Measurements from ENCODE around the gene ATL2.
A peak's percentile ranks its signal among the peaks of the same experiment; 100 is the strongest.

The ATL2 gene

GRCh38 chr2:38375696-38376345 lies 1.3 kb downstream of the ATL2 start:
- peak; percentile 86 for FAIRE-seq
- DNase-seq (ENCODE audit: insufficient read length, low spot score), result no peak
- no peak for TF ChIP-seq POLR2A (IDR thresholded peaks at IDR 0.05; ENCODE audit: low read depth, low read length)
- no peak for TF ChIP-seq SPI1 (IDR thresholded peaks at IDR 0.05; ENCODE audit: low read depth, low read length)
- no peak for TF ChIP-seq TAF1 (IDR thresholded peaks at IDR 0.05; ENCODE audit: low read depth, low read length)
- TF ChIP-seq POLR2AphosphoS5 (IDR thresholded peaks at IDR 0.05; ENCODE audit: low read depth, low read length), result no peak
- TF ChIP-seq POU2F2 (IDR thresholded peaks at IDR 0.05; ENCODE audit: low read depth, low read length), result no peak
- TF ChIP-seq PAX5 (IDR thresholded peaks at IDR 0.05; ENCODE audit: insufficient read depth, low read length, severe bottlenecking), result no peak

DNA sequence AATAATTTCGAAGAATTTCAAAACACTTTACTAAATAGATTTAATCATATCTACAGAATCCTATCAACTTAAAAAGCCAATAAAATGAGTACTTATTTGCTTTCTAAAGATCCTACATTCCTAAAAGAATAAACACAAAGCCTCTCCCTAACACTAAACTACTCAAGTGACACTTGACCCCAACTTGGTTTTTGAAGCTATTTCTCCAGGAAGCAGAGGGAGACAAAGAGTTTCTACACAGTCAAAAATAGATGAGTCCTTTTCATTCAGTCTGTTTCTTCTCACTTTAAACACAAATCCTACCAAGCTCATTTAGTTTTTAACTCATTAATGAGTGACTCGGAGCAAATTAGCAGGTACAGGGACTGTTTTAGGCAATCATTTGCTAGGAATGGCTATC lies 2.1 kb downstream of the ATL2 start:
- no peak for DNase-seq (ENCODE audit: insufficient read length, low spot score)
- TF ChIP-seq PAX5 (IDR thresholded peaks at IDR 0.05; ENCODE audit: insufficient read depth, low read length, severe bottlenecking) (no peak), TAF1 (IDR thresholded peaks at IDR 0.05; ENCODE audit: low read depth, low read length) (no peak), POU2F2 (IDR thresholded peaks at IDR 0.05; ENCODE audit: low read depth, low read length) (no peak), POLR2AphosphoS5 (IDR thresholded peaks at IDR 0.05; ENCODE audit: low read depth, low read length) (no peak), SPI1 (IDR thresholded peaks at IDR 0.05; ENCODE audit: low read depth, low read length) (no peak), POLR2A (IDR thresholded peaks at IDR 0.05; ENCODE audit: low read depth, low read length) (no peak)
- FAIRE-seq, result no peak

DNA sequence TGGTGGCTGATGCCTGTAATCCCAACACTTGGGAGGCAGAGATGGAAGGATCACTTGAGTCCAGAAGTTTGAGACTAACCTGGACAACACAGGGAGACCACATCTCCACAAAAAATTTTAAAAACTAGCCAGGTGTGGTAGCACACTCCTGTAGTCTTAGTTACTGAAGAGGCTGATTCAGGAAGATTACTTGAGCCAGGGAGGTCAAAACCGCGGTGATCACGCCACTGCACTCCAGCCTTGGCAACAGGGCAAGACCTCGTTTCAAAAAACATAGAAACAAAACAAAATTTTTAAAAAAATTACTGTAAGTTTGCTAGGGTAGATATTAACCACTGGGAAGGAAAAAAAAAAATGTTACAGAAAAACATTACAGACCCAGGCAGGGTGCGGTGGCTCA lies 5.8 kb downstream of the ATL2 start:
- FAIRE-seq, result no peak
- no peak for TF ChIP-seq POLR2A (IDR thresholded peaks at IDR 0.05; ENCODE audit: low read depth, low read length)
- TF ChIP-seq POLR2AphosphoS5 (IDR thresholded peaks at IDR 0.05; ENCODE audit: low read depth, low read length), result no peak
- no peak for TF ChIP-seq TAF1 (IDR thresholded peaks at IDR 0.05; ENCODE audit: low read depth, low read length)
- no peak for TF ChIP-seq SPI1 (IDR thresholded peaks at IDR 0.05; ENCODE audit: low read depth, low read length)
- no peak for TF ChIP-seq POU2F2 (IDR thresholded peaks at IDR 0.05; ENCODE audit: low read depth, low read length)
- no peak for TF ChIP-seq PAX5 (IDR thresholded peaks at IDR 0.05; ENCODE audit: insufficient read depth, low read length, severe bottlenecking)
- no peak for DNase-seq (ENCODE audit: insufficient read length, low spot score)

DNA sequence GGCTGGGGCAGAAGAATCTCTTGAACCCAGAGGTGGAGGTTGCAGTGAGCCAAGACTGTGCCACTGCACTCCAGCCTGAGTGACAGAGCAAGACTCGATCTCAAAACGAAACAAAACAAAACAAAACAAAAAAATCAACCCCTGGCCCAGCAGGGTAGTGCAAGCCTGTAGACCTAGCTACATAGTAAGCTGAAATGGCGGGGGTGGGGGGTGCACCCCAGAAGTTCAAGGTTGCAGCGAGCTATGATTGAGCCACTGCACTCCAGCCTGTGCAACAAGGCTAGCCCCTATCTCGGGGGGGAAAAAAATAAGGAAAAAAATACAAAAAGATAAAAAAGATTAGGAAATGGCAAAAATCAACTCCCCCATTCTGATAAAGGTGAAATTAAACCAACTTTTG lies 6.4 kb downstream of the ATL2 start:
- DNase-seq (ENCODE audit: insufficient read length, low spot score) (no peak), FAIRE-seq (no peak)
- TF ChIP-seq POU2F2 (IDR thresholded peaks at IDR 0.05; ENCODE audit: low read depth, low read length) (no peak), TAF1 (IDR thresholded peaks at IDR 0.05; ENCODE audit: low read depth, low read length) (no peak), PAX5 (IDR thresholded peaks at IDR 0.05; ENCODE audit: insufficient read depth, low read length, severe bottlenecking) (no peak), POLR2A (IDR thresholded peaks at IDR 0.05; ENCODE audit: low read depth, low read length) (no peak), SPI1 (IDR thresholded peaks at IDR 0.05; ENCODE audit: low read depth, low read length) (no peak), POLR2AphosphoS5 (IDR thresholded peaks at IDR 0.05; ENCODE audit: low read depth, low read length) (no peak)

GRCh38 chr2:38362232-38362631 lies 14.8 kb downstream of the ATL2 start:
- FAIRE-seq, result no peak
- DNase-seq (ENCODE audit: insufficient read length, low spot score), result no peak
- TF ChIP-seq TAF1 (IDR thresholded peaks at IDR 0.05; ENCODE audit: low read depth, low read length), result no peak
- no peak for TF ChIP-seq POU2F2 (IDR thresholded peaks at IDR 0.05; ENCODE audit: low read depth, low read length)
- no peak for TF ChIP-seq PAX5 (IDR thresholded peaks at IDR 0.05; ENCODE audit: insufficient read depth, low read length, severe bottlenecking)
- TF ChIP-seq POLR2AphosphoS5 (IDR thresholded peaks at IDR 0.05; ENCODE audit: low read depth, low read length), result no peak
- TF ChIP-seq SPI1 (IDR thresholded peaks at IDR 0.05; ENCODE audit: low read depth, low read length), result no peak
- no peak for TF ChIP-seq POLR2A (IDR thresholded peaks at IDR 0.05; ENCODE audit: low read depth, low read length)

DNA sequence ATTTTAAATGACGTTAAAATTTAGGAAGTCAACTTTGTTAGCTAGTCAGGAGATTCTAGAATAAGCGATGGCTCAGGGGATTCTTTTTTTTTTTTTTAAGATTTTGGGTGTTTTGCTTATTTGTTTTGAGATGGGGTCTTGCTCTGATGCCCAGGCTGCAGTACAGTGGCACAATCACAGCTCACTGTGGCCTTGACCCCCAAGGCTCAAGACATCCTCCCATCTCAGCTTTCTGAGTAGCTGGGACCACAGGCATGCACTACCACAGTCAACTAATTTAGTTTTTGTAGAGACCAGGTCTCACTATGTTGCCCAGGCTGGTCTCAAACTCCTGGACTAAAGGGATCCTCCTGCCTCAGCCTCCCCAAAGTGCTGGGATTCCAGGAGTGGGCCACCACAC lies 16.9 kb downstream of the ATL2 start:
- FAIRE-seq, result no peak
- TF ChIP-seq PAX5 (IDR thresholded peaks at IDR 0.05; ENCODE audit: insufficient read depth, low read length, severe bottlenecking), result no peak
- TF ChIP-seq POLR2AphosphoS5 (IDR thresholded peaks at IDR 0.05; ENCODE audit: low read depth, low read length), result no peak
- no peak for TF ChIP-seq POLR2A (IDR thresholded peaks at IDR 0.05; ENCODE audit: low read depth, low read length)
- TF ChIP-seq TAF1 (IDR thresholded peaks at IDR 0.05; ENCODE audit: low read depth, low read length), result no peak
- no peak for TF ChIP-seq SPI1 (IDR thresholded peaks at IDR 0.05; ENCODE audit: low read depth, low read length)
- no peak for TF ChIP-seq POU2F2 (IDR thresholded peaks at IDR 0.05; ENCODE audit: low read depth, low read length)
- DNase-seq (ENCODE audit: insufficient read length, low spot score), result no peak

DNA sequence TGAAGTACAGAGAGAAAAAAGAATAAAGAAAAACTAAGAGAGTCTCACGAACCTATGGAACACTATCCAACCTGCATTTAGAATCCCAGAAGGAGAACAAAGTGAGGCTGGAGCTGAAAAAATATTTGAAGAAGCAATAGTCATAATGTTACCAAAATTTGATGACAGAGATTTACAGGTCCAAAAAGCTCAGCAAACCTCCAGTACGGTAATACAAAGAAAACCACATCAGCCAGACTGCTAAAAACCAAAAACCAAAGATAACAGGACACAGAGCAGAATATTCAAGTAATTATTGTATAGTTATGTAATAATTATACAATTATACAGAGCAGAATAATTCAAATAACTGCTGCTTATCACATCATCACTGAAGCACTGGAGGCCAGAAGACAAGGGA lies 23.7 kb downstream of the ATL2 start:
- TF ChIP-seq POLR2A (IDR thresholded peaks at IDR 0.05; ENCODE audit: low read depth, low read length) (no peak), POU2F2 (IDR thresholded peaks at IDR 0.05; ENCODE audit: low read depth, low read length) (no peak), POLR2AphosphoS5 (IDR thresholded peaks at IDR 0.05; ENCODE audit: low read depth, low read length) (no peak), TAF1 (IDR thresholded peaks at IDR 0.05; ENCODE audit: low read depth, low read length) (no peak), SPI1 (IDR thresholded peaks at IDR 0.05; ENCODE audit: low read depth, low read length) (no peak), PAX5 (IDR thresholded peaks at IDR 0.05; ENCODE audit: insufficient read depth, low read length, severe bottlenecking) (no peak)
- DNase-seq (ENCODE audit: insufficient read length, low spot score) (no peak), FAIRE-seq (no peak)

- FAIRE-seq (no peak), DNase-seq (ENCODE audit: insufficient read length, low spot score) (no peak)
- TF ChIP-seq TAF1 (IDR thresholded peaks at IDR 0.05; ENCODE audit: low read depth, low read length) (no peak), SPI1 (IDR thresholded peaks at IDR 0.05; ENCODE audit: low read depth, low read length) (no peak), POU2F2 (IDR thresholded peaks at IDR 0.05; ENCODE audit: low read depth, low read length) (no peak)
Measured at GRCh38 chr2:38352336-38352735, 24.7 kb downstream of the ATL2 start.

DNA sequence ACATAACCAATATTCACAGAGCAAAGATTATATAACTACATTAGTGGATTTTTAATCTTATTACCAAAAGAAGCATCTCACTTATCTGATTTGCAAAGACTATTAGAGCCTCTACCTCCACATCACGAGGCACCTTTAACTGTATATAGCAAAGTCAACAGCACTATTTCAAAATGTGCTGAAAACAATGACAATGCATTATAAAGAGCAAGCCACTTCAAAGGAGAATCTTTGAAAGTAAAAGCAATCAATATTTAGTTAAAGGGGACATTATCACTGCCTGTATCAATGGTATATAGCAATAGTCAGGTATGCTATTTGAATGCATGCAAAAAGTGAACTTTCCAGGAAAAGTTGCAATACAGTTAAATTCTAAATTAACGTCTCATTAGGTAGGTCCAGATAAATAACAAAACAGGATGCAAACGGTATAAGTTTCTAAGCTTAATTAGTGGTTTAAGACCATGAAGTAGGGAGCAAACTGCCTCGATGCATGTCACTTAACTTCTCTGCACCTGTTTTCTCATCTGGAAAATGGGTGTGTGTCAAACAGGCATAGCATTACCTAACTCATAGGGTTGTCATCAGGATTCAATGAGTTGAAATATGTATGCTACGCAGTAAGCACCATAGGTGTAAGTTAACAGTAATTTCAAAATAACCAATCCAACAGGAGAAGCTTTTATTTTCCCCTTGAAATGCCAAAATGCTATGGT lies 31.6 kb downstream of the ATL2 start:
- no peak for TF ChIP-seq SPI1 (IDR thresholded peaks at IDR 0.05; ENCODE audit: low read depth, low read length)
- no peak for TF ChIP-seq POLR2AphosphoS5 (IDR thresholded peaks at IDR 0.05; ENCODE audit: low read depth, low read length)
- no peak for TF ChIP-seq POU2F2 (IDR thresholded peaks at IDR 0.05; ENCODE audit: low read depth, low read length)
- no peak for TF ChIP-seq PAX5 (IDR thresholded peaks at IDR 0.05; ENCODE audit: insufficient read depth, low read length, severe bottlenecking)
- TF ChIP-seq POLR2A (IDR thresholded peaks at IDR 0.05; ENCODE audit: low read depth, low read length), result no peak
- TF ChIP-seq TAF1 (IDR thresholded peaks at IDR 0.05; ENCODE audit: low read depth, low read length), result no peak
- DNase-seq (ENCODE audit: insufficient read length, low spot score), result no peak
- peak; percentile 43 for FAIRE-seq

Data from GM12891 (cell line).